ENCODE measurements around the gene TRPC5OS.

The TRPC5OS gene

GRCh38 chrX:111861605-111862004, 14.4 kb upstream of the TRPC5OS start:
- Histone ChIP-seq H2AFZ (ENCODE audit: low read depth, low read length) (no peak overlapping the region), H3K27ac (ENCODE audit: low read length) (no peak overlapping the region), H3K4me1 (ENCODE audit: insufficient read depth, low read length) (no peaks in the 10 kb centered on the region), H4K20me1 (ENCODE audit: insufficient read depth, low read length) (no peaks in the 10 kb centered on the region), H3K79me2 (ENCODE audit: insufficient read depth, low read length) (no peaks in the 10 kb centered on the region), H3K4me2 (ENCODE audit: insufficient read depth, low read length) (no peak overlapping the region), H3K9ac (ENCODE audit: low read depth, low read length) (no peak overlapping the region), H3K9me3 (ENCODE audit: insufficient read depth, low read length, severe bottlenecking) (no peaks in the 10 kb centered on the region), H3K36me3 (ENCODE audit: insufficient read depth, low read length) (no peaks in the 10 kb centered on the region), H3K27me3 (ENCODE audit: insufficient read depth, low read length, poor library complexity) (no peaks in the 10 kb centered on the region), H3K4me3 (ENCODE audit: low read depth in 1 of 2, low read length in 2 of 2) (no peak overlapping the region)
- DNase-seq (no peak), ATAC-seq (ENCODE audit: insufficient read depth, low read depth) (no peak)
- TF ChIP-seq CTCF (IDR thresholded peaks at IDR 0.05; ENCODE audit: borderline replicate concordance, extremely low read depth, low read length, poor library complexity, severe bottlenecking) (no peak), EZH2 (IDR thresholded peaks at IDR 0.05; ENCODE audit: borderline replicate concordance, low read depth, low read length, severe bottlenecking) (no peak)

- Histone ChIP-seq H3K4me1 (ENCODE audit: insufficient read depth, low read length) (no peaks in the 10 kb centered on the region), H4K20me1 (ENCODE audit: insufficient read depth, low read length) (no peaks in the 10 kb centered on the region), H3K79me2 (ENCODE audit: insufficient read depth, low read length) (no peaks in the 10 kb centered on the region), H3K27me3 (ENCODE audit: insufficient read depth, low read length, poor library complexity) (no peaks in the 10 kb centered on the region), H3K9me3 (ENCODE audit: insufficient read depth, low read length, severe bottlenecking) (no peaks in the 10 kb centered on the region), H3K9ac (ENCODE audit: low read depth, low read length) (no peak overlapping the region), H2AFZ (ENCODE audit: low read depth, low read length) (no peak overlapping the region), H3K27ac (ENCODE audit: low read length) (no peak overlapping the region), H3K4me2 (ENCODE audit: insufficient read depth, low read length) (no peak overlapping the region), H3K4me3 (ENCODE audit: low read depth in 1 of 2, low read length in 2 of 2) (no peak overlapping the region), H3K36me3 (ENCODE audit: insufficient read depth, low read length) (no peaks in the 10 kb centered on the region)
- DNase-seq (no peak), ATAC-seq (ENCODE audit: insufficient read depth, low read depth) (no peak)
- TF ChIP-seq EZH2 (IDR thresholded peaks at IDR 0.05; ENCODE audit: borderline replicate concordance, low read depth, low read length, severe bottlenecking) (no peak), CTCF (IDR thresholded peaks at IDR 0.05; ENCODE audit: borderline replicate concordance, extremely low read depth, low read length, poor library complexity, severe bottlenecking) (no peak)
Observed at GRCh38 chrX:111867236-111867635, 8.7 kb upstream of the TRPC5OS start.

GRCh38 chrX:111868726-111869638, 7.0 kb upstream of the TRPC5OS start:
- Histone ChIP-seq H3K9ac (ENCODE audit: low read depth, low read length) (no peak overlapping the region), H3K27ac (ENCODE audit: low read length) (no peak overlapping the region), H3K4me2 (ENCODE audit: insufficient read depth, low read length) (no peak overlapping the region), H2AFZ (ENCODE audit: low read depth, low read length) (no peak overlapping the region), H3K4me1 (ENCODE audit: insufficient read depth, low read length) (no peaks in the 10 kb centered on the region), H3K79me2 (ENCODE audit: insufficient read depth, low read length) (no peaks in the 10 kb centered on the region), H3K36me3 (ENCODE audit: insufficient read depth, low read length) (no peaks in the 10 kb centered on the region), H3K9me3 (ENCODE audit: insufficient read depth, low read length, severe bottlenecking) (no peaks in the 10 kb centered on the region), H3K4me3 (ENCODE audit: low read depth in 1 of 2, low read length in 2 of 2) (no peak overlapping the region), H3K27me3 (ENCODE audit: insufficient read depth, low read length, poor library complexity) (no peaks in the 10 kb centered on the region), H4K20me1 (ENCODE audit: insufficient read depth, low read length) (no peaks in the 10 kb centered on the region)
- ATAC-seq (ENCODE audit: insufficient read depth, low read depth) (no peak), DNase-seq (no peak)
- no peak for TF ChIP-seq CTCF (IDR thresholded peaks at IDR 0.05; ENCODE audit: borderline replicate concordance, extremely low read depth, low read length, poor library complexity, severe bottlenecking)

Measured in DND-41 (cell line).